PFSK-1 (cell line): ENCODE results near the gene ZSCAN1.

Experiments
- POLR2AphosphoS5 ChIP-seq: IDR thresholded peaks from 2 replicates; pipeline ENCODE4 v1.6.1; 2012; ENCODE audit warnings: low read depth, mild to moderate bottlenecking, control low read depth, low read length, moderate library complexity
- SIN3A ChIP-seq: IDR thresholded peaks from 2 replicates; pipeline ENCODE4 v1.6.1; 2012; ENCODE audit warnings: mild to moderate bottlenecking, low read length, moderate library complexity, borderline replicate concordance; ENCODE audit not compliant: insufficient read depth
- TAF1 ChIP-seq: IDR thresholded peaks from 2 replicates; pipeline ENCODE4 v1.6.1; 2012; ENCODE audit warnings: low read length, control low read depth, borderline replicate concordance; ENCODE audit not compliant: insufficient read depth

DNA sequence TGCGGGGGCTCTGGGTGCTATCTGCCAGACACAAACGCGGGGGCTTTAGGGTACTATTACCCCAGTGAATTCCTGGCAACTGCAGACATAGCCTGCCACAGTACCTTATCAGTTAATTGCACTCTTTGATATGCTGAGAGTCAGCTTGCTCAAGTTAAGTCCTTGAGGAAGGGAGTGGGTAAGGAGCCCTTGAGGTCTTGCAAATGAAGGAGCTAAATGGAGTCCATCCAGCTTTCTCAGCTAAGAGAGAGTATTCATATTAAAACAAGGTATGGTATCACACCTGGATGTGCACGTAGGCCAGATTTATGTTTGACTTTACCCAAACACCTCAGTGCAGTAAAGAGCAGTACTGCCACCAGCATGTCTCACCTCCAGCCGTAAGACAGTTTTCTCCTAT, 19.7 kb upstream of the ZSCAN1 start:
- TF ChIP-seq SIN3A (no peak), POLR2AphosphoS5 (no peak), TAF1 (no peak)
